ENCODE results near the gene MYO9A.

DNA sequence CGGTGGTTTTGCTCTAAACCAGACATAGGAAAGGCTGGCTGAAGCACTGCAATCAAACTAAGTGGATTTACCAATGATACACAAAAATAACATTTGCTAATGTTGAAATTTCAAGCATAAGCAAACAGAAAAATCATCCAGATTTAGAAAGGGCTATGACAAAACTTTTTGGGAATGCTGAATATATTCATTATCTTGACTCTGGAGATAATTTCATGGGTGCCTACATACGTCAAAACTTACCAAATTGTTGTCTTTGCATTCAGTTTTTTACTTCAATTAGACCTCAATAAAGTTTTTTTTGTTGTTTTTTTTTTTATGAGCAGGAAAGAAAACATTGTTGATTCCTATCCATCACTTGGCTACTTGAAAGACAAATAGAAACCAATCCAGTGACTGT lies 166.8 kb downstream of the MYO9A start:
- TF ChIP-seq, protein P1, sequence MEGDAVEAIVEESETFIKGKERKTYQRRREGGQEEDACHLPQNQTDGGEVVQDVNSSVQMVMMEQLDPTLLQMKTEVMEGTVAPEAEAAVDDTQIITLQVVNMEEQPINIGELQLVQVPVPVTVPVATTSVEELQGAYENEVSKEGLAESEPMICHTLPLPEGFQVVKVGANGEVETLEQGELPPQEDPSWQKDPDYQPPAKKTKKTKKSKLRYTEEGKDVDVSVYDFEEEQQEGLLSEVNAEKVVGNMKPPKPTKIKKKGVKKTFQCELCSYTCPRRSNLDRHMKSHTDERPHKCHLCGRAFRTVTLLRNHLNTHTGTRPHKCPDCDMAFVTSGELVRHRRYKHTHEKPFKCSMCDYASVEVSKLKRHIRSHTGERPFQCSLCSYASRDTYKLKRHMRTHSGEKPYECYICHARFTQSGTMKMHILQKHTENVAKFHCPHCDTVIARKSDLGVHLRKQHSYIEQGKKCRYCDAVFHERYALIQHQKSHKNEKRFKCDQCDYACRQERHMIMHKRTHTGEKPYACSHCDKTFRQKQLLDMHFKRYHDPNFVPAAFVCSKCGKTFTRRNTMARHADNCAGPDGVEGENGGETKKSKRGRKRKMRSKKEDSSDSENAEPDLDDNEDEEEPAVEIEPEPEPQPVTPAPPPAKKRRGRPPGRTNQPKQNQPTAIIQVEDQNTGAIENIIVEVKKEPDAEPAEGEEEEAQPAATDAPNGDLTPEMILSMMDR (IDR thresholded peaks at IDR 0.05): no peak
- no peak for TF ChIP-seq POLR2AphosphoS5 (IDR thresholded peaks at IDR 0.05)
- no peak for TF ChIP-seq EP300 (IDR thresholded peaks at IDR 0.05)
- TF ChIP-seq POLR2A (IDR thresholded peaks at IDR 0.05; ENCODE audit: low read depth): no peak
